Kidney epithelial cell (primary cell): Measurements from ENCODE around the gene SIDT2. TPM values are rescaled to one million over a fixed set of nuclear protein-coding genes. Genes with fewer than 3 reads are reported as not detected.
A peak's percentile ranks its signal among the peaks of the same experiment; 100 is the strongest.

Experiments
- DNase-seq: peaks from one replicate; pipeline ENCODE4 v3.0.0-alpha.2; 2010; ENCODE audit warnings: low read depth
- H3K27me3 ChIP-seq: 2 replicates; pipeline ENCODE4 v1.6.0; 2011; ENCODE audit warnings: low read length; ENCODE audit not compliant: control insufficient read depth, insufficient read depth
- H3K36me3 ChIP-seq: 2 replicates; pipeline ENCODE4 v1.5.1; 2011; ENCODE audit warnings: low read length; ENCODE audit not compliant: control insufficient read depth, insufficient read depth
- H3K4me3 ChIP-seq: 2 replicates; pipeline ENCODE4 v1.5.1; 2011; ENCODE audit warnings: low read depth, mild to moderate bottlenecking, control low read depth, low read length
- total RNA-seq: library from RNA; depleted of rRNA; stranded (reverse); fragments of >200 nt; gene quantifications from 2 replicates; pipeline ENCODE4 v1.2.3, GENCODE V29; 2015
- TF ChIP-seq, protein P1 (sequence below): IDR thresholded peaks from 2 replicates; pipeline ENCODE4 v1.5.1; 2011; ENCODE audit warnings: mild to moderate bottlenecking, moderate library complexity, low read length, control low read depth, inconsistent platforms; ENCODE audit not compliant: insufficient read depth, poor library complexity, severe bottlenecking

Gene SIDT2
- total RNA-seq, 1 donor from 2014 or later: 14.6 TPM

DNA sequence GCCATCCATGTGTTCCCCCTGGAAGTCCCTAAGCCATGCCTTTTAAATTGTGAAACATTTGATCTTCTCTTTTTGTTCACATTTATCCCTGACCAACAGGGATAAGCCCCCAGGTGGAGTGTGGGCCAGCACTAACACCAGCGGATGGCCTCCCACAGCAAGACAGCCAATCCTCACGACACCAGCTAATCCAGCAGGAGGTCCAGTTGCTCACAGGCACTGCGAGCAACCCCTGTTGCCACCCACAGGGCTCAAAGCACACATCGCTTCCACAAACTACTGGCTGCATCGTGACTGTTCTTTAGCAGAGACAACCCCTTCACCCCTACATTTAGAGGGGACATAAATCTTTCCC is 51.4 kb downstream of the SIDT2 start:
- no peak overlapping the region for H3K4me3 ChIP-seq
- TF ChIP-seq, protein P1, sequence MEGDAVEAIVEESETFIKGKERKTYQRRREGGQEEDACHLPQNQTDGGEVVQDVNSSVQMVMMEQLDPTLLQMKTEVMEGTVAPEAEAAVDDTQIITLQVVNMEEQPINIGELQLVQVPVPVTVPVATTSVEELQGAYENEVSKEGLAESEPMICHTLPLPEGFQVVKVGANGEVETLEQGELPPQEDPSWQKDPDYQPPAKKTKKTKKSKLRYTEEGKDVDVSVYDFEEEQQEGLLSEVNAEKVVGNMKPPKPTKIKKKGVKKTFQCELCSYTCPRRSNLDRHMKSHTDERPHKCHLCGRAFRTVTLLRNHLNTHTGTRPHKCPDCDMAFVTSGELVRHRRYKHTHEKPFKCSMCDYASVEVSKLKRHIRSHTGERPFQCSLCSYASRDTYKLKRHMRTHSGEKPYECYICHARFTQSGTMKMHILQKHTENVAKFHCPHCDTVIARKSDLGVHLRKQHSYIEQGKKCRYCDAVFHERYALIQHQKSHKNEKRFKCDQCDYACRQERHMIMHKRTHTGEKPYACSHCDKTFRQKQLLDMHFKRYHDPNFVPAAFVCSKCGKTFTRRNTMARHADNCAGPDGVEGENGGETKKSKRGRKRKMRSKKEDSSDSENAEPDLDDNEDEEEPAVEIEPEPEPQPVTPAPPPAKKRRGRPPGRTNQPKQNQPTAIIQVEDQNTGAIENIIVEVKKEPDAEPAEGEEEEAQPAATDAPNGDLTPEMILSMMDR: no peak
- DNase-seq: no peak
- no peaks in the 10 kb centered on the region for H3K27me3 ChIP-seq
- H3K36me3 ChIP-seq: no peaks in the 10 kb centered on the region

DNA sequence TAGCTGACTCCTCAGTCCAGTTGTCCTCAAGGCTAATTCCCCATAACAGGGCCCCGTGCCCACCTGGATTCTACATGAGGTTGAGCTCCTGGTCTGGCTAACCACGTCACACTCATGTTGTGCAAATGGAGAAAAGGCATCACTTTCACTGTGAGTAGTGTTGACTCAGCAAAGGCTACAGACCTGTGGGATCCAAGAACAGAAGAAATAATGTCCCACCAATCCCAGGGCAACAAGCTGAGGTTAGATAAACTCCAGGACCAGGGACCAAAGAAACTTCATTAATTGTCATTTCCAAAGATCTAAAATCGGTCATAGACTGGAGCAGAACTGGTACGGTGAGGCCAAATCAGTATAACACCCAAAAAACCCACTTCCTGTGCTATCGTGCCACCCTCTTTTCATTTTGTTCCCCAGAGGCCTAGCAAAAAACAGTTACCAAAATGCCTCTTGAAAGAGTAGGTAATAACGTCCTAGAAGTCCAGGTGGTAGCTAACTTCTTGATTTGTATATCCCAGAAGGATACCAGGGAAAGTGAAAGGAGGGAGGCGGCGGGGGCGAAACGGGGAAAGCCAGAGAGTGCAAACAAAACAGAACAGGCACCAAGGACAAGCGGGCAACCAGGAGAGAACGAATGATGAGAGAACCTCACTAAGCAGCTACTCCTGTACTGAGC is 51.9 kb downstream of the SIDT2 start:
- TF ChIP-seq, protein P1: no peak
- no peak for DNase-seq
- no peak overlapping the region for H3K4me3 ChIP-seq

DNA sequence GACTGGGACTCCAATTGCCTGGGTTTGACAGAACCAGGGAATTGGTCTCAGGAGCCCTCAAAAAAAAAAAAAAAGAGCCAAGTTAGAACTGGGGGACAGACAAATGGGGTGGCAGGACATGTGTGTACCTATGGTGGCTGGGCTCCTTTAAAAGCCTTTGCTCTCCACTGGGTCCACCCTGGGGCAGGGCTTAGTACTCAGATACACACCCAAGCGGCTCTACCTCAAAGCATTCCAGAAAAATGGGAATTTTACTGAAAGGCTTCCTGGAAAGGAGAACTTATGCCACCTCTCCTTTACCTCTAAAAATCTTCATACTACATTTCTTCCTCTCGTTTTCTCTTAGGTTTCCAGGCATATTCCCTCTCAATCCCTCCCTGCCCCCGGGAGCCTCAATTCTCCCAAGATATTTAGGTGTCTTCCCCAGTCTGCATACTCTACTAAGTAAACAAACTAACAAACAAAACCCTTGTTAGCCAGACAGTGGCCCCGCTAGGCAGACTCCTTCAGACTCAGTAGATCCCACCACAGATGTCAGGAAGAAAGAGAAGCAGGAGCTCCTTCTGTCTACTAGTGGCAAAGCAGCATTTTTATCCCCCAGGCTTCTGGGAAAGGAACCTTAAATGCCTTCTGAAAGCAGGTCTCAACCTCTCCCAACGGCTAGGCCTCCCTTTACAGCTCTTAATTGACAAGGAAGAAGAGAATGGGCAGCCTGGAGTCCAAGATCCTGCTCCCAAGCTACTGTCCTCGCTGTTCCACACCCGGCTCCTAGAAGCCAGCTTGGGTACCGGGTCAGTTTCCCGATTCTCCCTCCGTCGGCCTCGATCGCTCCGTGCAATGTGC is 52.7 kb downstream of the SIDT2 start:
- peak overlapping the region; percentile 96 for H3K4me3 ChIP-seq
- no peak for DNase-seq

More for the DNA sequence above, 51.9 kb downstream of the SIDT2 start:
- H3K36me3 ChIP-seq: no peaks in the 10 kb centered on the region
- no peaks in the 10 kb centered on the region for H3K27me3 ChIP-seq

DNA sequence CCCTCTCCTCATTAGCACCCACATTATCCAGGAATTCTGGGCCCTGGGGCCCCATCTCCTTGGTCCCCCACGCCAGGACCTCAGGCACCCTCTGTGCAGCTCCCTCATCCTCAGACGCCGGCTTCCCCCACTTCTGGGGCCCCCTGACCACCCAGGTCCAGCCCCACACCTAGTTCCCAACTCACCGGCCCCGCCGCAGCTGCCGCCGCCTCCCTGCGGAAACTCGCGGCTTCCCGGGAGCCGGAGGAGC is 53.2 kb downstream of the SIDT2 start, which contains the start of gene PCSK7:
PCSK7 (minus strand) TSS at position 232 of the 250 bp plus-strand sequence. CDS start 2,229 bp downstream, outside the sequence.
- no peak for DNase-seq
- Histone ChIP-seq H3K4me3 (peak within 1 kb of the TSS; percentile 96), H3K36me3 (no peaks in the 10 kb centered on the region), H3K27me3 (no peaks in the 10 kb centered on the region)
- TF ChIP-seq, protein P1: no peak

More for the DNA sequence above, 52.7 kb downstream of the SIDT2 start:
- Histone ChIP-seq H3K27me3 (no peaks in the 10 kb centered on the region), H3K36me3 (no peaks in the 10 kb centered on the region)
- TF ChIP-seq, protein P1: no peak

DNA sequence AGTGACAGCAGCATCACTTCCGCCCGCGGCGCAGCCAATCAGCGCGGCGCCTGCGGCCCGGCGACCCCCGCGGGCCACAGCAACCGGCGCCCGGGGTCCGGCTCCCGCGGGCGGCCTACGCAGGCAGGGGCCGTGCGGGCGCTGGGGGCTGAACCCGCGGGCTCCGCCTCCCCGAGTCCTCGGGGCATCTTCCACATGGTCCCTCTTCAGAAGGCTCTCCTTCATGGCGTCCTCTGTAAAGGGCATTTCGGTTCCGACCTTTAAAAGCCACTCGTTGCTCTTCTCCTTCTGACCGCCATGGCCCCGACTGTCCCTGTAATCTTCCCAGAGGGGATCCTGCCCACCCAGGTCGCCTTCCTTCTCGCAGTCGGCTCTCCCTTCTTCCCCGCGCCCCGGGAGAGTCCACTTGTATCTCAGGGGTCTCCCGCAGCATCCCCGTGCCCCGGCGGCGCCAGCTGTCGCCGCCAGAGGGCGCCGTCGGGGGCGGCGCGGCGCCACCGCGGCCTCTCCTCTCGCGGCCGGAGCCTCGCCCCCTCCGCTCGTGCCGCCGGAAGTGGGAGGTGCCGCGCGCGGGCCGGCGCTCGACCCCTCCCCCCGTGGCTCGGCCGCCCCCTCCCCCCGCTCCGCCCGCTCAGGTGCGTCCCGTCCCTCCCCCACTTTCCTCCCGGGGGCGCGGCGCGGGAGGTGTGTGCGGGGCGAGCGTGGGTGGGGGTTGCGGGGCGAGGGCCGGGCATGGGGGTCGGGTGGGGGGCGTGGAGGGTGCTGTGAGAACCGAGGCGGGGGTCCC is 53.7 kb downstream of the SIDT2 start, which contains the start of gene RNF214:
RNF214 (plus strand) TSS at position 580 of the 787 bp plus-strand sequence. CDS start 1,602 bp downstream, outside the sequence.
- DNase-seq: no peak
- Histone ChIP-seq H3K4me3 (peak within 1 kb of the TSS; percentile 96), H3K27me3 (no peaks in the 10 kb centered on the region), H3K36me3 (no peaks in the 10 kb centered on the region)
- TF ChIP-seq, protein P1: peak; percentile 48
